Prostate gland (tissue), 2 donors: Measurements from ENCODE around the gene NME4.

ENCODE experiments used
- CTCF ChIP-seq, 4 experiments: fragments of 200-600 bp in 2 of 4; fragments of 450-650 bp in 2 of 4; sonication (generic) in 2 of 4; IDR thresholded peaks; 1 replicate in 3 of 4; 2 replicates in 1 of 4; pipeline ENCODE4 v1.5.1; 2016 to 2019; ENCODE audit warnings: antibody characterized with exemption in 4 of 4, mild to moderate bottlenecking in 2 of 4, moderate library complexity in 2 of 4
- POLR2A ChIP-seq: fragments of 450-650 bp; IDR thresholded peaks from one replicate; pipeline ENCODE4 v1.6.1; 2016; ENCODE audit warnings: antibody characterized with exemption, mild to moderate bottlenecking

GRCh38 chr16:381012-381788, 15.8 kb upstream of the NME4 start:
- TF ChIP-seq POLR2A (no peak), CTCF (IDR thresholded peaks at IDR 0.05) (no peak)
